ENCODE results near the gene DND1.

The DND1 gene

DNA sequence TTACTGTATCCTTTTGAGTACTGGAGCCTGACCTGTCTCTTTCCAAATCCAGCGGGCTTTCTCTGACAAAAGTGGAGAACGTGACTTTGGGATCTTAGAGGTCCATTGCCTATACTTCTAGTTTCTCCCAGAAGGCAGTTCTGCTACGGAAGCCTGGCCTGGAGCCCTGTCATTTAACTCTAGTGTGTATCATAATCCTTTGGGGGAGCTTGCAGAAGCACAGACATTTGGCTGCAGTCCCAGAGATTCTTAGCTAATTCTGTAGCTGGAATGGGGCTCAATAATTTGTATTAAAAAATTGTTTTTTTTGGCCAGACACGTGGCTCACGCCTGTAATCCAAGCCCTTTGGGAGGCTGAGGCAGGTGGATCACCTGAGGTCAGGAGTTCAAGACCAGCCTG, 20.9 kb upstream of the DND1 start:
- Histone ChIP-seq H2AK5ac (ENCODE audit: low read depth, low read length) (no peak overlapping the region), H3K4ac (ENCODE audit: low read length) (no peak overlapping the region)

DNA sequence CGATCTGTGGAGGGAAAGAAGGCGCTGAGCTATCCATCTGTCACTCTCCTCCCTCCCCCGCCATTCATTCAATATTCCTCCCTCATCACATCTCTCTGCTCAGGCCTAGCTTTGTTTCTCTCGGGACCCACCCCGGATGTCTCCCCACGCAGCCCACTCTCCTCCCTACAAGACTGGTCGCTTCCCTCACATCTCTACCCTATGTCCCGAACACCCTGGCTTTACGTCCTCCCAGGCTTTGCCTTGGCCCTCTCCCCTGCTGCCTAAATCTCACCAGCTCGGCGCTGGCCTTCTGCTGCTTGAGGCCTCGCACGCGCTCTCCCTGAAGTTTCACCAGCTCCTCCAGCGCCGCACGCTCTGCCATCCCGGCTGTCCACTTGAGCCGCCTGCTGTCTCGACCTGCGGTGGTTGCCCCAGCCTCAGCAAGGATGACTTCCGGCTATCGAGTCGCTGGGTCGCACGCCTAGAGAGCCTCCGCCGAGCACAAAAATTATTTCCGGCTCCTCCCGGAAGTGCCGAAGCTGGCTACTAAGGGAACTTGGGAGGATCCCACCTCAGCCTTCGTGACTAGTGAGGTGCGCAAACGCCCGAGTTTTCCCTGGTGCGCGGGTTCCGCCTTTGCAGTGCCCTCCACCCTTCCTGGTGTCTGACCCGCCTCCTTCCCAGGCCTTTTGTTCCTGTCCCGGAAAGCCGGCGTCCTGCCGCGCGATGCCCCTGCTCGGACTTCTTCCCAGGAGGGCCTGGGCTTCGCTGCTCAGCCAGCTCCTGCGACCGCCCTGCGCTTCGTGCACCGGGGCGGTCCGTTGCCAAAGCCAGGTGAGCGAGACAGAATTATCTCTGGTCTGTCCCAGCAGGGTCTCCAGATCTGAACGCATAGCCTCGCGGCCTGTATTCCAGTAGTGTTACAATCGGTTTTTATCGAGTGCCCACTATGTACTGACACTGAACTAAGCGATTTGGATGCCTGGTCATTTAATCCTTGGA, 17.9 kb upstream of the DND1 start, which contains the start of the genes HARS1 and HARS2:
Gene HARS1 (minus strand): TSS at position 430 of the 984 bp plus-strand sequence. CDS start 66 bp downstream, at position 364.
Gene HARS2 (plus strand): TSS at position 515 of the 984 bp plus-strand sequence. CDS start 194 bp downstream, at position 709.
- Histone ChIP-seq H3K9ac (ENCODE audit: low read depth, low read length, poor library complexity) (peak within 1 kb of the TSS; percentile 96), H2BK12ac (ENCODE audit: low read length) (no peak within 1 kb of the TSS), H3K14ac (ENCODE audit: low read length) (peak within 1 kb of the TSS; percentile 97), H3K27ac (replicated peaks; ENCODE audit: low read length) (peak within 1 kb of the TSS; percentile 88), H3K4me1 (ENCODE audit: control insufficient read depth in 2 of 2, insufficient read depth in 1 of 2, low read depth in 1 of 2, low read length in 2 of 2) (peaks cover 2 to 4% of the 10 kb centered on the region in 2 donors), H4K91ac (ENCODE audit: low read depth, low read length, poor library complexity) (no peak within 1 kb of the TSS), H3K4me2 (ENCODE audit: insufficient read depth, low read length, poor library complexity, severe bottlenecking) (peak within 1 kb of the TSS; percentile 73), H2AK5ac (ENCODE audit: low read depth, low read length) (no peak within 1 kb of the TSS), H2BK15ac (ENCODE audit: low read length) (no peak within 1 kb of the TSS), H3K9me3 (replicated peaks in 1 of 2; ENCODE audit: control insufficient read depth in 2 of 2, insufficient read depth in 1 of 2, low read depth in 1 of 2, low read length in 2 of 2) (no peaks in the 10 kb centered on the region), H4K8ac (ENCODE audit: low read depth, low read length) (no peak within 1 kb of the TSS), H2BK120ac (ENCODE audit: low read depth, low read length) (no peak within 1 kb of the TSS), H3K79me1 (ENCODE audit: low read depth, low read length) (no peaks in the 10 kb centered on the region), H3K23ac (ENCODE audit: low read depth, low read length, poor library complexity) (peak within 1 kb of the TSS; percentile 98), H3K4ac (ENCODE audit: low read length) (no peak within 1 kb of the TSS), H3K36me3 (replicated peaks in 1 of 2; ENCODE audit: control insufficient read depth in 2 of 2, insufficient read depth in 2 of 2, low read length in 2 of 2) (peaks cover 19 to 67% of the 10 kb centered on the region in 2 donors), H2AFZ (ENCODE audit: low read length) (peak within 1 kb of the TSS; percentile 86), H3K4me3 (ENCODE audit: low read length in 2 of 2) (peak within 1 kb of the TSS; percentile 64 to 94), H3K27me3 (ENCODE audit: control insufficient read depth in 3 of 3, insufficient read depth in 3 of 3, low read depth in 1 of 3, low read length in 3 of 3) (no peaks in the 10 kb centered on the region), H3K18ac (ENCODE audit: low read length) (peak within 1 kb of the TSS; percentile 95), H2BK5ac (ENCODE audit: low read length) (peak within 1 kb of the TSS; percentile 93)
- WGBS, 2 donors (ENCODE audit: extremely low coverage in 2 of 2, insufficient read length in 2 of 2, insufficient replicate concordance in 1 of 2), result no CpG with 5 or more reads among the region's 61 CpGs
- peak; percentile 82 for DNase-seq (ENCODE audit: low spot score)

More for the DNA sequence above, 20.9 kb upstream of the DND1 start:
- Histone ChIP-seq H3K14ac (ENCODE audit: low read length) (no peak overlapping the region), H3K23ac (ENCODE audit: low read depth, low read length, poor library complexity) (no peak overlapping the region), H2BK15ac (ENCODE audit: low read length) (no peak overlapping the region), H3K36me3 (replicated peaks in 1 of 2; ENCODE audit: control insufficient read depth in 2 of 2, insufficient read depth in 2 of 2, low read length in 2 of 2) (peaks cover 34 to 70% of the 10 kb centered on the region in 2 donors), H3K4me3 (ENCODE audit: low read length in 2 of 2) (no peak overlapping the region), H2BK120ac (ENCODE audit: low read depth, low read length) (no peak overlapping the region), H3K18ac (ENCODE audit: low read length) (no peak overlapping the region), H3K79me1 (ENCODE audit: low read depth, low read length) (no peaks in the 10 kb centered on the region), H2BK12ac (ENCODE audit: low read length) (no peak overlapping the region), H2AFZ (ENCODE audit: low read length) (no peak overlapping the region), H3K4me2 (ENCODE audit: insufficient read depth, low read length, poor library complexity, severe bottlenecking) (no peak overlapping the region), H3K27ac (replicated peaks; ENCODE audit: low read length) (no peak overlapping the region), H3K9me3 (replicated peaks in 1 of 2; ENCODE audit: control insufficient read depth in 2 of 2, insufficient read depth in 1 of 2, low read depth in 1 of 2, low read length in 2 of 2) (no peaks in the 10 kb centered on the region), H3K4me1 (ENCODE audit: control insufficient read depth in 2 of 2, insufficient read depth in 1 of 2, low read depth in 1 of 2, low read length in 2 of 2) (peaks cover 2 to 4% of the 10 kb centered on the region in 2 donors), H4K8ac (ENCODE audit: low read depth, low read length) (no peak overlapping the region), H2BK5ac (ENCODE audit: low read length) (no peak overlapping the region), H3K9ac (ENCODE audit: low read depth, low read length, poor library complexity) (no peak overlapping the region), H4K91ac (ENCODE audit: low read depth, low read length, poor library complexity) (no peak overlapping the region), H3K27me3 (ENCODE audit: control insufficient read depth in 3 of 3, insufficient read depth in 3 of 3, low read depth in 1 of 3, low read length in 3 of 3) (no peaks in the 10 kb centered on the region)
- no CpG with 5 or more reads among the region's 5 CpGs for WGBS, 2 donors (ENCODE audit: extremely low coverage in 2 of 2, insufficient read length in 2 of 2, insufficient replicate concordance in 1 of 2)
- no peak for DNase-seq (ENCODE audit: low spot score)

DNA sequence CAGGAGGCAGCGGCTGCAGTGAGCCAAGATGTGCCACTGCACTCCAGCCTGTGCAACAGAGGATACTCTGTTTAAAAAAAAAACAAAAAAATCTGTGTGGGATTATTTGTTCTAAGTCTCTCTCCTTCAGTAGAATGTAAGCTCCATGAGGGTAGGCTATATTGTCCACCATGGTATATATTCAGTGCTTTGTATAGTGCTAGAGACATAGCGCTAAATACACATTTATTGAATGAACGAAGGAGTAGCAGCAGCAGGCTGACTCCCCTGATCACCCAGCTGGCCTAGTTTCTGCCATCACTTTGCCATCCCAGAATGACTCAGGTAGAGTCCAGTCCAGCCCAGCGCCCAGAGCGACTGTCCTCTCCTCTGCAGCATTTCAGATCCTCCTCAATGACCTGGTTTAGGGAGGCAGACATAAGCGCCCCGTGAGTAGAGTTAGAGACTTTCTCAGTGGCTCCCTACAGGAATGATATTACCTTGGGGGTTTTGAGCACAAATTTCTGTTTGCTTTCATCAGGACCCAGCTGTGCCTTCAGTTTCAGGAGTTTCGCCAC, 17.1 kb upstream of the DND1 start:
- no peak overlapping the region for H3K23ac ChIP-seq (ENCODE audit: low read depth, low read length, poor library complexity)
- H3K4me1 ChIP-seq (ENCODE audit: control insufficient read depth in 2 of 2, insufficient read depth in 1 of 2, low read depth in 1 of 2, low read length in 2 of 2), result peaks cover 2 to 4% of the 10 kb centered on the region in 2 donors
- no peak overlapping the region for H2BK15ac ChIP-seq (ENCODE audit: low read length)
- H3K9me3 ChIP-seq (replicated peaks in 1 of 2; ENCODE audit: control insufficient read depth in 2 of 2, insufficient read depth in 1 of 2, low read depth in 1 of 2, low read length in 2 of 2), result no peaks in the 10 kb centered on the region
- H3K4me3 ChIP-seq (ENCODE audit: low read length in 2 of 2), result peak overlapping the region; percentile 64 to 94
- no peak for DNase-seq (ENCODE audit: low spot score)
- H2BK5ac ChIP-seq (ENCODE audit: low read length), result no peak overlapping the region
- no peak overlapping the region for H2BK120ac ChIP-seq (ENCODE audit: low read depth, low read length)
- no peak overlapping the region for H4K91ac ChIP-seq (ENCODE audit: low read depth, low read length, poor library complexity)
- no peaks in the 10 kb centered on the region for H3K79me1 ChIP-seq (ENCODE audit: low read depth, low read length)
- H3K9ac ChIP-seq (ENCODE audit: low read depth, low read length, poor library complexity), result peak overlapping the region; percentile 96
- H2AK5ac ChIP-seq (ENCODE audit: low read depth, low read length), result no peak overlapping the region
- no peak overlapping the region for H3K4ac ChIP-seq (ENCODE audit: low read length)
- no peak overlapping the region for H4K8ac ChIP-seq (ENCODE audit: low read depth, low read length)
- no peak overlapping the region for H3K14ac ChIP-seq (ENCODE audit: low read length)
- peak overlapping the region; percentile 73 for H3K27ac ChIP-seq (replicated peaks; ENCODE audit: low read length)
- no peaks in the 10 kb centered on the region for H3K27me3 ChIP-seq (ENCODE audit: control insufficient read depth in 3 of 3, insufficient read depth in 3 of 3, low read depth in 1 of 3, low read length in 3 of 3)
- H2AFZ ChIP-seq (ENCODE audit: low read length), result peak overlapping the region; percentile 86
- no peak overlapping the region for H3K18ac ChIP-seq (ENCODE audit: low read length)
- no CpG with 5 or more reads among the region's 8 CpGs for WGBS, 2 donors (ENCODE audit: extremely low coverage in 2 of 2, insufficient read length in 2 of 2, insufficient replicate concordance in 1 of 2)
- H3K36me3 ChIP-seq (replicated peaks in 1 of 2; ENCODE audit: control insufficient read depth in 2 of 2, insufficient read depth in 2 of 2, low read length in 2 of 2), result peaks cover 12 to 59% of the 10 kb centered on the region in 2 donors
- no peak overlapping the region for H2BK12ac ChIP-seq (ENCODE audit: low read length)
- H3K4me2 ChIP-seq (ENCODE audit: insufficient read depth, low read length, poor library complexity, severe bottlenecking), result peak overlapping the region; percentile 73

DNA sequence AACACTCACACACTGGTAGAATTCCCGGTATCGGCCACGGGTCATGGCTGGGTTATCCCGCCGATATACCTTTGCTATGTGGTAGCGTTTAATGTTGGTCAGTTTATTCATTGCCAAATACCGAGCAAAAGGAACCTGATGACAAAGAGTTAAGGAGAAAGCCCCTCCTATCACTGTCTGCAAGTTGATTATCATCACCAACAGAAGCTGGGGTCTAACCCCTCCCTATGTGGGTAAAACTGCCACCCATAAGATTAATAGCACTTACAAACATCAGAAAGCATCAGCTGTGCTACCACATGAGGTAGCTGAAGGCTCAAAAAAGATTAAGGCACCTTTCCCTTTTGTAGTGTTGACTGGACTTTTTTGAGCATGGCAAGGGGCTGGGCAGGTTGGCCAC, 5.6 kb upstream of the DND1 start:
- H2BK15ac ChIP-seq (ENCODE audit: low read length), result no peak overlapping the region
- H3K18ac ChIP-seq (ENCODE audit: low read length), result no peak overlapping the region
- H3K4me3 ChIP-seq (ENCODE audit: low read length in 2 of 2), result no peak overlapping the region
- H4K8ac ChIP-seq (ENCODE audit: low read depth, low read length), result no peak overlapping the region
- DNase-seq (ENCODE audit: low spot score), result no peak
- H2BK12ac ChIP-seq (ENCODE audit: low read length), result no peak overlapping the region
- WGBS, 2 donors (ENCODE audit: extremely low coverage in 2 of 2, insufficient read length in 2 of 2, insufficient replicate concordance in 1 of 2), result no CpG with 5 or more reads among the region's 7 CpGs
- no peak overlapping the region for H2BK120ac ChIP-seq (ENCODE audit: low read depth, low read length)
- no peaks in the 10 kb centered on the region for H3K9me3 ChIP-seq (replicated peaks in 1 of 2; ENCODE audit: control insufficient read depth in 2 of 2, insufficient read depth in 1 of 2, low read depth in 1 of 2, low read length in 2 of 2)
- H3K36me3 ChIP-seq (replicated peaks in 1 of 2; ENCODE audit: control insufficient read depth in 2 of 2, insufficient read depth in 2 of 2, low read length in 2 of 2), result peaks cover 41 to 91% of the 10 kb centered on the region in 2 donors
- H3K27ac ChIP-seq (replicated peaks; ENCODE audit: low read length), result no peak overlapping the region
- H3K23ac ChIP-seq (ENCODE audit: low read depth, low read length, poor library complexity), result no peak overlapping the region
- H3K4ac ChIP-seq (ENCODE audit: low read length), result no peak overlapping the region
- H3K9ac ChIP-seq (ENCODE audit: low read depth, low read length, poor library complexity), result no peak overlapping the region
- no peak overlapping the region for H3K4me2 ChIP-seq (ENCODE audit: insufficient read depth, low read length, poor library complexity, severe bottlenecking)
- no peak overlapping the region for H3K14ac ChIP-seq (ENCODE audit: low read length)
- H4K91ac ChIP-seq (ENCODE audit: low read depth, low read length, poor library complexity), result no peak overlapping the region
- no peaks in the 10 kb centered on the region for H3K27me3 ChIP-seq (ENCODE audit: control insufficient read depth in 3 of 3, insufficient read depth in 3 of 3, low read depth in 1 of 3, low read length in 3 of 3)
- no peaks in the 10 kb centered on the region for H3K79me1 ChIP-seq (ENCODE audit: low read depth, low read length)
- no peak overlapping the region for H2AFZ ChIP-seq (ENCODE audit: low read length)
- no peaks in the 10 kb centered on the region for H3K4me1 ChIP-seq (ENCODE audit: control insufficient read depth in 2 of 2, insufficient read depth in 1 of 2, low read depth in 1 of 2, low read length in 2 of 2)
- no peak overlapping the region for H2AK5ac ChIP-seq (ENCODE audit: low read depth, low read length)
- H2BK5ac ChIP-seq (ENCODE audit: low read length), result no peak overlapping the region

Measured in neuronal stem cell (in vitro differentiated cells).